Neural progenitor cell (in vitro differentiated cells): ENCODE results near the gene KAZN. TPM values are rescaled to one million over a fixed set of nuclear protein-coding genes. Genes with fewer than 3 reads are reported as not detected.

Source experiments
- DNase-seq: peaks from one replicate; pipeline ENCODE4 v3.0.0-alpha.2; 2016; ENCODE audit warnings: low spot score
- H2AFZ ChIP-seq: fragments of 200-600 bp; sonication (generic); replicated peaks from 2 replicates; pipeline ENCODE4 v1.6.1; 2016; ENCODE audit warnings: antibody characterized with exemption
- H3F3A ChIP-seq: fragments of 200-600 bp; sonication (generic); 2 replicates; pipeline ENCODE4 v1.6.1; 2016; ENCODE audit warnings: antibody characterized with exemption, low read depth
- H3K27ac ChIP-seq: fragments of 200-600 bp; sonication (generic); 2 replicates; pipeline ENCODE4 v1.5.1; 2016; ENCODE audit warnings: mild to moderate bottlenecking
- H3K27me3 ChIP-seq: fragments of 200-600 bp; sonication (generic); 2 replicates; pipeline ENCODE4 v1.6.1; 2016; ENCODE audit warnings: mild to moderate bottlenecking, moderate library complexity
- H3K36me3 ChIP-seq: fragments of 200-600 bp; sonication (generic); 2 replicates; pipeline ENCODE4 v1.5.1; 2016
- H3K4me1 ChIP-seq: fragments of 200-600 bp; sonication (generic); 2 replicates; pipeline ENCODE4 v1.6.1; 2016; ENCODE audit warnings: mixed run types
- H3K4me2 ChIP-seq: fragments of 200-600 bp; sonication (generic); 2 replicates; pipeline ENCODE4 v1.6.1; 2016
- H3K4me3 ChIP-seq: fragments of 200-600 bp; sonication (generic); 2 replicates; pipeline ENCODE4 v1.5.1; 2016
- H3K79me2 ChIP-seq: fragments of 200-600 bp; sonication (generic); 2 replicates; pipeline ENCODE4 v1.6.1; 2016; ENCODE audit warnings: low read depth
- H3K9ac ChIP-seq: fragments of 200-600 bp; sonication (generic); 2 replicates; pipeline ENCODE4 v1.6.1; 2016
- H3K9me3 ChIP-seq: fragments of 200-600 bp; sonication (generic); 2 replicates; pipeline ENCODE4 v1.5.1; 2016; ENCODE audit warnings: low read depth
- H4K20me1 ChIP-seq: fragments of 200-600 bp; sonication (generic); 2 replicates; pipeline ENCODE4 v1.6.1; 2016; ENCODE audit warnings: low read depth
- H3K27ac Mint-ChIP-seq: 3 replicates; pipeline ENCODE4 v1.8.0; 2021; ENCODE audit warnings: mixed read lengths
- H3K27me3 Mint-ChIP-seq: 2 replicates; pipeline ENCODE4 v1.8.0; 2022; ENCODE audit warnings: low read depth, mild to moderate bottlenecking, inconsistent platforms, moderate library complexity, mixed read lengths; ENCODE audit not compliant: insufficient read depth
- H3K36me3 Mint-ChIP-seq: 3 replicates; pipeline ENCODE4 v1.8.0; 2021; ENCODE audit warnings: mixed read lengths
- H3K4me1 Mint-ChIP-seq: 3 replicates; pipeline ENCODE4 v1.8.0; 2021; ENCODE audit warnings: mixed read lengths
- H3K4me3 Mint-ChIP-seq: 3 replicates; pipeline ENCODE4 v1.8.0; 2021; ENCODE audit warnings: mild to moderate bottlenecking, moderate library complexity, mixed read lengths
- H3K9me3 Mint-ChIP-seq: 3 replicates; pipeline ENCODE4 v1.8.0; 2020; ENCODE audit warnings: mixed read lengths
- EZH2 ChIP-seq: fragments of 200-600 bp; sonication (generic); IDR thresholded peaks from 2 replicates; pipeline ENCODE4 v1.6.1; 2017; ENCODE audit warnings: antibody characterized with exemption, mild to moderate bottlenecking, moderate library complexity
- EZH2phosphoT487 ChIP-seq: fragments of 200-600 bp; sonication (generic); IDR thresholded peaks from 2 replicates; pipeline ENCODE4 v1.6.1; 2017; ENCODE audit warnings: antibody characterized with exemption
- total RNA-seq: library from RNA; depleted of rRNA; stranded (reverse); fragments of >200 nt; gene quantifications from 2 replicates; pipeline ENCODE4 v1.2.3, GENCODE V29; 2015; ENCODE audit warnings: low replicate concordance
- TF ChIP-seq, protein P1 (sequence below): fragments of 200-600 bp; sonication (generic); IDR thresholded peaks from 2 replicates; pipeline ENCODE4 v1.5.1; 2017; ENCODE audit warnings: antibody characterized with exemption, mild to moderate bottlenecking

Gene KAZN
- total RNA-seq, 1 donor from 2014 or later: 6.1 TPM

DNA sequence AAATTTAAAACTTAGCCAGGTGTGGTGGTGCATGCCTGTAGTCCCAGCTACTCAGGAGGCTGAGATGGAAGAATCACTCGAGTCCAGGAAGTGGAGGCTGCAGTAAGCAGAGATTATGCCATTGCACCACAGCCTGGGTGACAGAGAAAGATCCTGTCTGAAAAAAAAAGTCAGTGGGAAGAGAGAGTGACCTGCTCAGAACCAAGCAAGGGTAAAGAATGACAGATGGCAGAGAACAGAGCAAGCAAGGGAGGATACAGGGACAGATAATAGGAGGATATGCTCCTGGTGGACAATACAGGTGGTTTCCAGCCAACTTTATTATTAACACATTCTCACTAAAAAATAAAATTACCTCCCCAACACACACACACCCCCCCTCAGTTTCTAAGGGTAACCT is 550.5 kb downstream of the KAZN start:
- Histone ChIP-seq H3K4me2 (no peak overlapping the region), H3F3A (peaks cover 4% of the 10 kb centered on the region), H3K27me3 (peaks cover 61% of the 10 kb centered on the region), H3K4me1 (no peaks in the 10 kb centered on the region), H4K20me1 (peaks cover 9% of the 10 kb centered on the region), H3K36me3 (no peaks in the 10 kb centered on the region), H2AFZ (no peak overlapping the region), H3K9me3 (no peaks in the 10 kb centered on the region), H3K27ac (no peak overlapping the region), H3K9ac (no peak overlapping the region), H3K4me3 (no peak overlapping the region), H3K79me2 (no peaks in the 10 kb centered on the region)
- no peak for DNase-seq
- no peak overlapping the region for H3K27ac Mint-ChIP-seq
- peaks cover 17% of the 10 kb centered on the region for H3K27me3 Mint-ChIP-seq
- H3K4me1 Mint-ChIP-seq: peaks cover 20% of the 10 kb centered on the region
- no peaks in the 10 kb centered on the region for H3K9me3 Mint-ChIP-seq
- no peak overlapping the region for H3K4me3 Mint-ChIP-seq
- H3K36me3 Mint-ChIP-seq: no peaks in the 10 kb centered on the region
- TF ChIP-seq EZH2phosphoT487 (no peak), EZH2 (no peak)
- TF ChIP-seq, protein P1, sequence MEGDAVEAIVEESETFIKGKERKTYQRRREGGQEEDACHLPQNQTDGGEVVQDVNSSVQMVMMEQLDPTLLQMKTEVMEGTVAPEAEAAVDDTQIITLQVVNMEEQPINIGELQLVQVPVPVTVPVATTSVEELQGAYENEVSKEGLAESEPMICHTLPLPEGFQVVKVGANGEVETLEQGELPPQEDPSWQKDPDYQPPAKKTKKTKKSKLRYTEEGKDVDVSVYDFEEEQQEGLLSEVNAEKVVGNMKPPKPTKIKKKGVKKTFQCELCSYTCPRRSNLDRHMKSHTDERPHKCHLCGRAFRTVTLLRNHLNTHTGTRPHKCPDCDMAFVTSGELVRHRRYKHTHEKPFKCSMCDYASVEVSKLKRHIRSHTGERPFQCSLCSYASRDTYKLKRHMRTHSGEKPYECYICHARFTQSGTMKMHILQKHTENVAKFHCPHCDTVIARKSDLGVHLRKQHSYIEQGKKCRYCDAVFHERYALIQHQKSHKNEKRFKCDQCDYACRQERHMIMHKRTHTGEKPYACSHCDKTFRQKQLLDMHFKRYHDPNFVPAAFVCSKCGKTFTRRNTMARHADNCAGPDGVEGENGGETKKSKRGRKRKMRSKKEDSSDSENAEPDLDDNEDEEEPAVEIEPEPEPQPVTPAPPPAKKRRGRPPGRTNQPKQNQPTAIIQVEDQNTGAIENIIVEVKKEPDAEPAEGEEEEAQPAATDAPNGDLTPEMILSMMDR: no peak

DNA sequence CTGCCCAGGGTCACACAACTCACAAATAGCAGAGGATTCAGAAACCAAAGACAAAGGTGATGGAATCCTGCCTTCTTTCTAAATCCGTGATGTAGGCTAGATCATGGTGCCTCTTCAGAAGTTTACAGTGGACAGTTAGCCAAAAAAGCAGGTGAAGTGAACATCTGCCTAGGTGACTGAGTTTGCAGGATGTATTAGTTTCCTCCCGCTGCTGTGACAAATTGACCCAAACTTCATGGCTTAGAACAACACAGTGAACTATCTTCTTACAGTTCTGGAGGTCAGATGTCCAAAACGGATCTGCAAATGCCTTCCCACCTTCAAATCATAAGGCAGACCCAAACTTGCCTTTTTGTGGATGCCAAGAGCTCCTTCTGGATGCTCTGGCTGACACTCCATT is 551.9 kb downstream of the KAZN start:
- peaks cover 21% of the 10 kb centered on the region for H4K20me1 ChIP-seq
- H3K27ac Mint-ChIP-seq: no peak overlapping the region
- no peak overlapping the region for H3K27ac ChIP-seq
- peaks cover 76% of the 10 kb centered on the region for H3K27me3 ChIP-seq
- H3K9ac ChIP-seq: no peak overlapping the region
- H3K4me2 ChIP-seq: no peak overlapping the region
- H3F3A ChIP-seq: peaks cover 15% of the 10 kb centered on the region
- H3K4me3 Mint-ChIP-seq: no peak overlapping the region
- H3K36me3 ChIP-seq: no peaks in the 10 kb centered on the region
- H3K27me3 Mint-ChIP-seq: peaks cover 19% of the 10 kb centered on the region
- TF ChIP-seq EZH2phosphoT487 (no peak), EZH2 (no peak)
- TF ChIP-seq, protein P1: no peak
- H3K4me1 Mint-ChIP-seq: peaks cover 30% of the 10 kb centered on the region
- H3K9me3 Mint-ChIP-seq: no peaks in the 10 kb centered on the region
- peaks cover 9% of the 10 kb centered on the region for H3K4me1 ChIP-seq
- no peaks in the 10 kb centered on the region for H3K36me3 Mint-ChIP-seq
- H3K79me2 ChIP-seq: no peaks in the 10 kb centered on the region
- DNase-seq: no peak
- no peak overlapping the region for H2AFZ ChIP-seq
- no peak overlapping the region for H3K4me3 ChIP-seq
- H3K9me3 ChIP-seq: no peaks in the 10 kb centered on the region

DNA sequence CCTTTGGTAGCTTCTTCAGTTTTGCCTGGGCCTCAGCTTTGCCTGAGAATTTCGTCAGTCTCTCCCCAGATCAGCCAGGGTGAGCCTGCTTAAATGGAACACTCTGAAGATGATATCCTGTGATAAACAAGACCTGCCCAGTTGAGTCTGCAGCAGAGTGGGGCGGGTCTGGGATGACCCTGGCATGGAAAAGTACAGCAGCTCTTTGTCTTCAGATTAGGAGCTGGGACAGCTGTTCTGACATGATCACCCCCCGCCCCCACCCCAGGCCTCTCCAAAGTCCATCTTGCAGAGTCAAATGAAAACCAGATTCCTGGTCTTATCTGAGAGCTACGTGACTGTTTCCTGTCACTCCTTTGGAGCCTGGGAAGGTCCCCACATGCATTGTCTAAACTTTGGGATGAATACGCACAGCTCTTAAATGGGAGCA is 552.9 kb downstream of the KAZN start:
- H3F3A ChIP-seq: peaks cover 15% of the 10 kb centered on the region
- no peak overlapping the region for H3K27ac ChIP-seq
- no peak overlapping the region for H2AFZ ChIP-seq
- no peak overlapping the region for H3K4me2 ChIP-seq
- TF ChIP-seq EZH2phosphoT487 (no peak), EZH2 (no peak)
- TF ChIP-seq, protein P1: no peak
- Mint-ChIP-seq H3K9me3 (no peaks in the 10 kb centered on the region), H3K27me3 (peaks cover 17% of the 10 kb centered on the region), H3K27ac (peak overlapping the region; percentile 46), H3K4me3 (peak overlapping the region; percentile 95), H3K4me1 (peaks cover 39% of the 10 kb centered on the region), H3K36me3 (no peaks in the 10 kb centered on the region)
- peaks cover 77% of the 10 kb centered on the region for H3K27me3 ChIP-seq
- DNase-seq: peak; percentile 31
- no peaks in the 10 kb centered on the region for H3K36me3 ChIP-seq
- H3K9ac ChIP-seq: no peak overlapping the region
- H3K9me3 ChIP-seq: no peaks in the 10 kb centered on the region
- H3K4me3 ChIP-seq: no peak overlapping the region
- H4K20me1 ChIP-seq: peaks cover 26% of the 10 kb centered on the region
- no peaks in the 10 kb centered on the region for H3K79me2 ChIP-seq
- H3K4me1 ChIP-seq: peaks cover 9% of the 10 kb centered on the region
